ENCODE data around the gene NUDT4.

DNA sequence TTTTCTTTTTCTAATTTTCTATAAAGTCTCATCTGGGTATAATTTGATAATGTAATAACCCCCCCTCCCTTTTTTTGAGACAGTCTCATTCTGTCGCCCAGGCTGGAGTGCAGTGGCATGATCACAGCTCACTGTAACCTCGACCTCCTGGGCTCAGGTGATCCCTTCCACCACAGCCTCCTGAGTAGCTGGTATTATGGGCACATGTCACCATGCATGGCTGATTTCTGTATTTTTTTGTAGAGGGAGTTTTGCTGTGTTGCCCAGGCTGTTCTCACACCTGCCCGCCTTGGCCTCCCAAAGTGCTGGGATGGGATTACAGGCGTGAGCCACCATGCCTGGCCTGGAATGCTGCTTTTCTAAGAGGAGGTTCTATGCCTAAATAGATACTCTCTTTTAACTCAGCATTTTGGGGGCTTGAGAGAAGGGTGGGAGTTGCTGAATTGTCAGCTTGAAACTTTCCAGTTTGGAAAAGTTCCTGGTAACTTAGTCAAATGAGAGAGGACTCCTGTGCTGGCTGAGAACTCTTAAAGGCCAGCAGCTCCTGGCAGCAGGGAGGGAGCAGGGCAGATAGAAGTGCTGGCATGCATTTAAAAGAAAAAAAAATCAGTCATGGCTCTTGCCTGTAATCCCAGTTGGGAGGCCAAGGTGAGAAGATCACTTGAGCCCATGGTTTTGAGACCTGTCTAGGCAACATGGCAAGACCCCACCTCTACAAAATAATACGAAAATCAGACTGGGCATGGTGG lies 13.0 kb downstream of the NUDT4 start:
- TF ChIP-seq RARB (CRISPR knock-in tag; IDR thresholded peaks at IDR 0.05) (no peak), CHD2 (IDR thresholded peaks at IDR 0.05; ENCODE audit: low read length, partially characterized antibody) (no peak), POLR2A (IDR thresholded peaks at IDR 0.05; ENCODE audit: low read length) (no peak), FOSL2 (IDR thresholded peaks at IDR 0.05) (no peak), FOSL2 (CRISPR knock-in tag; IDR thresholded peaks at IDR 0.05) (no peak), JUN (IDR thresholded peaks at IDR 0.05) (no peak), RFX5 (IDR thresholded peaks at IDR 0.05) (no peak), RAD21 (conservative IDR thresholded peaks at IDR 0.05 in 1 of 2, IDR thresholded peaks at IDR 0.05 in 1 of 2) (no peak), EP300 (IDR thresholded peaks at IDR 0.05) (no peak)
- TF ChIP-seq, protein P1, sequence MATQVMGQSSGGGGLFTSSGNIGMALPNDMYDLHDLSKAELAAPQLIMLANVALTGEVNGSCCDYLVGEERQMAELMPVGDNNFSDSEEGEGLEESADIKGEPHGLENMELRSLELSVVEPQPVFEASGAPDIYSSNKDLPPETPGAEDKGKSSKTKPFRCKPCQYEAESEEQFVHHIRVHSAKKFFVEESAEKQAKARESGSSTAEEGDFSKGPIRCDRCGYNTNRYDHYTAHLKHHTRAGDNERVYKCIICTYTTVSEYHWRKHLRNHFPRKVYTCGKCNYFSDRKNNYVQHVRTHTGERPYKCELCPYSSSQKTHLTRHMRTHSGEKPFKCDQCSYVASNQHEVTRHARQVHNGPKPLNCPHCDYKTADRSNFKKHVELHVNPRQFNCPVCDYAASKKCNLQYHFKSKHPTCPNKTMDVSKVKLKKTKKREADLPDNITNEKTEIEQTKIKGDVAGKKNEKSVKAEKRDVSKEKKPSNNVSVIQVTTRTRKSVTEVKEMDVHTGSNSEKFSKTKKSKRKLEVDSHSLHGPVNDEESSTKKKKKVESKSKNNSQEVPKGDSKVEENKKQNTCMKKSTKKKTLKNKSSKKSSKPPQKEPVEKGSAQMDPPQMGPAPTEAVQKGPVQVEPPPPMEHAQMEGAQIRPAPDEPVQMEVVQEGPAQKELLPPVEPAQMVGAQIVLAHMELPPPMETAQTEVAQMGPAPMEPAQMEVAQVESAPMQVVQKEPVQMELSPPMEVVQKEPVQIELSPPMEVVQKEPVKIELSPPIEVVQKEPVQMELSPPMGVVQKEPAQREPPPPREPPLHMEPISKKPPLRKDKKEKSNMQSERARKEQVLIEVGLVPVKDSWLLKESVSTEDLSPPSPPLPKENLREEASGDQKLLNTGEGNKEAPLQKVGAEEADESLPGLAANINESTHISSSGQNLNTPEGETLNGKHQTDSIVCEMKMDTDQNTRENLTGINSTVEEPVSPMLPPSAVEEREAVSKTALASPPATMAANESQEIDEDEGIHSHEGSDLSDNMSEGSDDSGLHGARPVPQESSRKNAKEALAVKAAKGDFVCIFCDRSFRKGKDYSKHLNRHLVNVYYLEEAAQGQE (IDR thresholded peaks at IDR 0.05): no peak
- TF ChIP-seq, protein P2, sequence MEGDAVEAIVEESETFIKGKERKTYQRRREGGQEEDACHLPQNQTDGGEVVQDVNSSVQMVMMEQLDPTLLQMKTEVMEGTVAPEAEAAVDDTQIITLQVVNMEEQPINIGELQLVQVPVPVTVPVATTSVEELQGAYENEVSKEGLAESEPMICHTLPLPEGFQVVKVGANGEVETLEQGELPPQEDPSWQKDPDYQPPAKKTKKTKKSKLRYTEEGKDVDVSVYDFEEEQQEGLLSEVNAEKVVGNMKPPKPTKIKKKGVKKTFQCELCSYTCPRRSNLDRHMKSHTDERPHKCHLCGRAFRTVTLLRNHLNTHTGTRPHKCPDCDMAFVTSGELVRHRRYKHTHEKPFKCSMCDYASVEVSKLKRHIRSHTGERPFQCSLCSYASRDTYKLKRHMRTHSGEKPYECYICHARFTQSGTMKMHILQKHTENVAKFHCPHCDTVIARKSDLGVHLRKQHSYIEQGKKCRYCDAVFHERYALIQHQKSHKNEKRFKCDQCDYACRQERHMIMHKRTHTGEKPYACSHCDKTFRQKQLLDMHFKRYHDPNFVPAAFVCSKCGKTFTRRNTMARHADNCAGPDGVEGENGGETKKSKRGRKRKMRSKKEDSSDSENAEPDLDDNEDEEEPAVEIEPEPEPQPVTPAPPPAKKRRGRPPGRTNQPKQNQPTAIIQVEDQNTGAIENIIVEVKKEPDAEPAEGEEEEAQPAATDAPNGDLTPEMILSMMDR (IDR thresholded peaks at IDR 0.05): no peak
- TF ChIP-seq, protein P3, sequence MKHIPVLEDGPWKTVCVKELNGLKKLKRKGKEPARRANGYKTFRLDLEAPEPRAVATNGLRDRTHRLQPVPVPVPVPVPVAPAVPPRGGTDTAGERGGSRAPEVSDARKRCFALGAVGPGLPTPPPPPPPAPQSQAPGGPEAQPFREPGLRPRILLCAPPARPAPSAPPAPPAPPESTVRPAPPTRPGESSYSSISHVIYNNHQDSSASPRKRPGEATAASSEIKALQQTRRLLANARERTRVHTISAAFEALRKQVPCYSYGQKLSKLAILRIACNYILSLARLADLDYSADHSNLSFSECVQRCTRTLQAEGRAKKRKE (CRISPR knock-in tag; IDR thresholded peaks at IDR 0.05; ENCODE audit: low read depth): no peak
